ENCODE results near the gene FAM20A.

The FAM20A gene

GRCh38 chr17:68491381-68492231 is 109.6 kb downstream of the FAM20A start:
- DNase-seq (ENCODE audit: low read depth): no peak

- DNase-seq (ENCODE audit: low read depth): no peak
Measured at GRCh38 chr17:68489919-68490318, 111.2 kb downstream of the FAM20A start.
